Measurements from ENCODE around the gene SACS.

Gene SACS

DNA sequence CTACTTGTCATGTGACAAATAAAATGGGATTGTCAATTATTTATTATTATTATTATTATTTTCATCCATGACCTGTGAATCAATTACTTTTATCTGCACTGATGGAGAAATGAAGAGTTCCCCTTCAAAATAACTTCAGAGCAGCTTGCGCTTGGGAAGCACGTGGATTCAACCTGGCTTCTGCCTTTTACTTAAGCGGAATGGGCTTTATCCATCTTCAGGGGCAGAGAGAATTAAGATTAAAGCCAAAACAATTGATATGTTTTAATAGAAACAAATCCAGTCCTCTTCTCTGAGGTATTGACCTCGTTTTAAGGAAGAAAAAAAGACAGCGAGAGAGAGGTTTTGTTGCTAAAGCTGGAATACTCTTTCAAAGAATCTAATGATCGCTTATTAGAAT lies 876 bp downstream of the SACS start:
- H3K4me3 ChIP-seq (ENCODE audit: severe bottlenecking) = no peak overlapping the region
- TF ChIP-seq, protein P1, sequence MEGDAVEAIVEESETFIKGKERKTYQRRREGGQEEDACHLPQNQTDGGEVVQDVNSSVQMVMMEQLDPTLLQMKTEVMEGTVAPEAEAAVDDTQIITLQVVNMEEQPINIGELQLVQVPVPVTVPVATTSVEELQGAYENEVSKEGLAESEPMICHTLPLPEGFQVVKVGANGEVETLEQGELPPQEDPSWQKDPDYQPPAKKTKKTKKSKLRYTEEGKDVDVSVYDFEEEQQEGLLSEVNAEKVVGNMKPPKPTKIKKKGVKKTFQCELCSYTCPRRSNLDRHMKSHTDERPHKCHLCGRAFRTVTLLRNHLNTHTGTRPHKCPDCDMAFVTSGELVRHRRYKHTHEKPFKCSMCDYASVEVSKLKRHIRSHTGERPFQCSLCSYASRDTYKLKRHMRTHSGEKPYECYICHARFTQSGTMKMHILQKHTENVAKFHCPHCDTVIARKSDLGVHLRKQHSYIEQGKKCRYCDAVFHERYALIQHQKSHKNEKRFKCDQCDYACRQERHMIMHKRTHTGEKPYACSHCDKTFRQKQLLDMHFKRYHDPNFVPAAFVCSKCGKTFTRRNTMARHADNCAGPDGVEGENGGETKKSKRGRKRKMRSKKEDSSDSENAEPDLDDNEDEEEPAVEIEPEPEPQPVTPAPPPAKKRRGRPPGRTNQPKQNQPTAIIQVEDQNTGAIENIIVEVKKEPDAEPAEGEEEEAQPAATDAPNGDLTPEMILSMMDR (IDR thresholded peaks at IDR 0.05; ENCODE audit: poor library complexity, severe bottlenecking) = no peak
- H3K27me3 ChIP-seq (ENCODE audit: insufficient read depth, poor library complexity, severe bottlenecking) = no peaks in the 10 kb centered on the region
- no peak overlapping the region for H3K27ac ChIP-seq (ENCODE audit: poor library complexity, severe bottlenecking)
- H3K36me3 ChIP-seq (ENCODE audit: low read depth) = no peaks in the 10 kb centered on the region
- peaks cover 7% of the 10 kb centered on the region for H3K4me1 ChIP-seq (ENCODE audit: insufficient read depth, poor library complexity, severe bottlenecking)
- ATAC-seq (ENCODE audit: low read depth) = no peak
- no peak for DNase-seq (ENCODE audit: low spot score)
- H3K9me3 ChIP-seq (ENCODE audit: severe bottlenecking) = no peaks in the 10 kb centered on the region

DNA sequence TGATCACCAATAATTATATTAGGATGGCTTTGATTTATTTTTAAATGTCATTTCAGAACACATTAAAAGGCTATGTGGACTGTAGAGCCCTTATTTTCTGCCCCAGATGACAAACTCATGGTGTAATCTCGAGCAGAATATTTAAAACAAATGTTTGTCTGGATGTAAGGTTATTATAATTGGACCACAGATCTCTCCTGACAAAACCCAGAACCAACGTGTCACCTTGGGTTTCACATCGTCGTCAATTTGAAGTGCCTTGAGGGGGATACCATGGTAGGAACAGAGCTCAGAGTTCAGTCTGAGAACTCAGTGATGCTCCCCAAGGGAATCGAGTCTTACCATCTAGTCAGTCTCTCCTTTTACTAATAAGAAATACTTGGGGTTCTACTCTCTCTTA lies 2.8 kb downstream of the SACS start:
- no peak overlapping the region for H3K27ac ChIP-seq (ENCODE audit: poor library complexity, severe bottlenecking)

DNA sequence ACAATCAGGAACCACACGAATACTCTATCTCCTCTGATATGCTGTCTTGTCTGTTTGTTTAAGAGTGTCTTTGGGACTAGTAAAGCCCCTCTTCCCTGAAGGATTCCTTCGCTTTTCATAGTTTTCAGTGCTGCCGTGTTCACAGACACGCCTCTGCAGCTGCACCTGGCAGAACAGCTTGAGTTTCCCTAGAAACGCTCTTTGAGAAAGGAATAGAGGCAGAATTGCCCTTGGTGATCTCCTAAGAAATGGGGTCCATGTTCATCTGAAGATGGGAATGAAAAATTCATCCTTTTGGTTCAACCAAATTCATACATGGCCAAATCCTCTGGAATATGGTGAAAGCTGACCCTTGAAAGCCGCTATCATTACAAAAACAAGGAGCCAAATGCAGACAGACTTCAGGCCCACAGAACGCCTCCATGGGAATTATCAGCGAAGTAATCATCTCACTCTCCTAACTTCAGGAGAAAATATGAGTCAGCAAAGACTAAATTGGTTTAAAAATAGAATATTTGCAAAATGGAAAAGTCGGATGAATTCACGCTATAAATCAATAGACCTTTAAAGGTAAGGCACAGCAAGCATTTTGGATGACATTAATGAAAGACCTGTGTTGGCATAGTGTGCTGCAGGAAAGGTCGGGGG lies 5.5 kb downstream of the SACS start:
- no peak overlapping the region for H3K4me3 ChIP-seq (ENCODE audit: severe bottlenecking)
- TF ChIP-seq, protein P1 (IDR thresholded peaks at IDR 0.05; ENCODE audit: poor library complexity, severe bottlenecking) = no peak
- no peak for DNase-seq (ENCODE audit: low spot score)
- H3K4me1 ChIP-seq (ENCODE audit: insufficient read depth, poor library complexity, severe bottlenecking) = peaks cover 19% of the 10 kb centered on the region
- ATAC-seq (ENCODE audit: low read depth) = peak; percentile 30; the same call in 2 of the 3 replicates
- no peaks in the 10 kb centered on the region for H3K27me3 ChIP-seq (ENCODE audit: insufficient read depth, poor library complexity, severe bottlenecking)
- H3K27ac ChIP-seq (ENCODE audit: poor library complexity, severe bottlenecking) = peak overlapping the region; percentile 64
- no peaks in the 10 kb centered on the region for H3K36me3 ChIP-seq (ENCODE audit: low read depth)
- no peaks in the 10 kb centered on the region for H3K9me3 ChIP-seq (ENCODE audit: severe bottlenecking)

More for the DNA sequence above, 2.8 kb downstream of the SACS start:
- Histone ChIP-seq H3K4me1 (ENCODE audit: insufficient read depth, poor library complexity, severe bottlenecking) (peaks cover 19% of the 10 kb centered on the region), H3K4me3 (ENCODE audit: severe bottlenecking) (no peak overlapping the region), H3K9me3 (ENCODE audit: severe bottlenecking) (no peaks in the 10 kb centered on the region), H3K36me3 (ENCODE audit: low read depth) (no peaks in the 10 kb centered on the region), H3K27me3 (ENCODE audit: insufficient read depth, poor library complexity, severe bottlenecking) (no peaks in the 10 kb centered on the region)
- DNase-seq (ENCODE audit: low spot score) (no peak), ATAC-seq (ENCODE audit: low read depth) (no peak)
- TF ChIP-seq, protein P1 (IDR thresholded peaks at IDR 0.05; ENCODE audit: poor library complexity, severe bottlenecking) = no peak

DNA sequence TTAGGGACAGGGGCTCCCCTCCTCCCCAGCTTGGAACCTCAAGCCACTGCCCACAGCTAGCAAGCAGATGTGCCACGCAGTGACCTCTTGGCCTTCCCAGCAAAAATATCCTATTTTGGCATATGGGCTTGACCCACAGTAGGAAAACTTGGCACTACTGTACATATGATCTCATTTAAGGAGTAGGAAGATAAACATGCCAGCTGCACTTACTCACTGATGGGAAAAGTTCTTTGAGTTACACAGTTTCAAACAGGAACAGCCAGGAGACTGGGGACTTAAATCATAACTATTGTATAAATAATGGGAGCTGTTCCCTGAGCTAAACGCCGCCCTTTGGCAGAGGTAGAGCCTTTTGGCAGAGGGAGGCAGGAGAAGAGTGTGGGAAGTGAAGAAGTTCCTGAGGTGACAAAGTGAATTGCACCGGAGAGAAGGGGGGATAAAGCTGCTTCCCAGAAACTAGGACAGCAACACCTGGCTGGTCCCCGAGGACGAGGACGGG lies 6.1 kb downstream of the SACS start:
- Histone ChIP-seq H3K4me3 (ENCODE audit: severe bottlenecking) (no peak overlapping the region), H3K4me1 (ENCODE audit: insufficient read depth, poor library complexity, severe bottlenecking) (peaks cover 19% of the 10 kb centered on the region), H3K9me3 (ENCODE audit: severe bottlenecking) (no peaks in the 10 kb centered on the region), H3K27ac (ENCODE audit: poor library complexity, severe bottlenecking) (peak overlapping the region; percentile 64), H3K36me3 (ENCODE audit: low read depth) (no peaks in the 10 kb centered on the region), H3K27me3 (ENCODE audit: insufficient read depth, poor library complexity, severe bottlenecking) (no peaks in the 10 kb centered on the region)
- TF ChIP-seq, protein P1 (IDR thresholded peaks at IDR 0.05; ENCODE audit: poor library complexity, severe bottlenecking) = no peak
- ATAC-seq (ENCODE audit: low read depth) = peak; percentile 96
- DNase-seq (ENCODE audit: low spot score) = no peak

DNA sequence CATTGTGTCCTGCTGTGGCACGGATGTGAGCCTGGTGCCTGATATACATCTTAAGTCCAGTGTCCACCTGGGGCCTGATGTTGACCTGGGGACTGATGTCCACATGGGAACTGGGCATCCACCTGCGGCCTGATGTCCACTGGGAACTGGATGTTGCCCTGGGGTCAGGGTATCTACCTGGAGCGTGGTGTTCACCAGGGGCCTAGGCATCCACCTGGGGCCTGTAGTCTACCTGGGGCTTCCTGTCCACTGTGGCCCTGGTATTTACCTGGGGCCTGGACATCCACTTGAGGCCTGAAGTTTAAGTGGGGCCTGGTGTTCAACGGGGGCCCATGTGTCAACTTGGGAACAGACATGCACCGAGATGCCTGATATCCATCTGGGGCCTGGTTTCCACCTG lies 11.9 kb downstream of the SACS start:
- TF ChIP-seq, protein P1 (IDR thresholded peaks at IDR 0.05; ENCODE audit: poor library complexity, severe bottlenecking) = no peak
- H3K27ac ChIP-seq (ENCODE audit: poor library complexity, severe bottlenecking) = no peak overlapping the region
- ATAC-seq (ENCODE audit: low read depth) (no peak), DNase-seq (ENCODE audit: low spot score) (no peak)
- H3K4me3 ChIP-seq (ENCODE audit: severe bottlenecking) = no peak overlapping the region
- no peaks in the 10 kb centered on the region for H3K27me3 ChIP-seq (ENCODE audit: insufficient read depth, poor library complexity, severe bottlenecking)
- no peaks in the 10 kb centered on the region for H3K9me3 ChIP-seq (ENCODE audit: severe bottlenecking)
- H3K36me3 ChIP-seq (ENCODE audit: low read depth) = no peaks in the 10 kb centered on the region
- peaks cover 1% of the 10 kb centered on the region for H3K4me1 ChIP-seq (ENCODE audit: insufficient read depth, poor library complexity, severe bottlenecking)

All from RWPE2 (cell line).